GM04503 (cell line): Measurements from ENCODE around the gene SSBP3.

Source experiments
- DNase-seq: peaks from one replicate; pipeline ENCODE4 v3.0.0-alpha.2; 2012; ENCODE audit warnings: low read depth

The SSBP3 gene

GRCh38 chr1:54329312-54330003 is 76.7 kb downstream of the SSBP3 start:
- no peak for DNase-seq

- no peak for DNase-seq
Measured at GRCh38 chr1:54328066-54328636, 78.0 kb downstream of the SSBP3 start.

- DNase-seq = no peak
Measured at GRCh38 chr1:54327386-54328065, 78.7 kb downstream of the SSBP3 start.

GRCh38 chr1:54326543-54327385 is 79.4 kb downstream of the SSBP3 start:
- DNase-seq = no peak

GRCh38 chr1:54325703-54326461 is 80.3 kb downstream of the SSBP3 start:
- no peak for DNase-seq

GRCh38 chr1:54325284-54325683 is 80.9 kb downstream of the SSBP3 start:
- DNase-seq = no peak

GRCh38 chr1:54324251-54325140 is 81.7 kb downstream of the SSBP3 start:
- no peak for DNase-seq

GRCh38 chr1:54323921-54324250 is 82.3 kb downstream of the SSBP3 start:
- DNase-seq = no peak

GRCh38 chr1:54323324-54323739 is 82.9 kb downstream of the SSBP3 start:
- DNase-seq = no peak

- DNase-seq = no peak
Measured at GRCh38 chr1:54318246-54318814, 87.9 kb downstream of the SSBP3 start.

GRCh38 chr1:54317084-54317483 is 89.1 kb downstream of the SSBP3 start:
- DNase-seq = no peak

- no peak for DNase-seq
Measured at GRCh38 chr1:54315099-54315498, 91.1 kb downstream of the SSBP3 start.

GRCh38 chr1:54314696-54315095 is 91.5 kb downstream of the SSBP3 start:
- DNase-seq = no peak

- peak; percentile 49 for DNase-seq
Measured at GRCh38 chr1:54312796-54313316, 93.3 kb downstream of the SSBP3 start.

GRCh38 chr1:54311506-54311905 is 94.7 kb downstream of the SSBP3 start:
- DNase-seq = no peak

- DNase-seq = no peak
Measured at GRCh38 chr1:54310439-54311328, 95.5 kb downstream of the SSBP3 start.

- DNase-seq = no peak
Measured at GRCh38 chr1:54309631-54310366, 96.4 kb downstream of the SSBP3 start.

GRCh38 chr1:54307305-54307704 is 98.9 kb downstream of the SSBP3 start:
- no peak for DNase-seq
